CD14-positive monocyte (primary cell): ENCODE data around the gene PRKACG. TPM values are rescaled to one million over a fixed set of nuclear protein-coding genes. Genes with fewer than 3 reads are reported as not detected.
A peak's percentile ranks its signal among the peaks of the same experiment; 100 is the strongest.

ENCODE experiments used
- DNase-seq, 3 donors: peaks; one replicate each; pipeline ENCODE4 v3.0.0-alpha.2; 2011 to 2022
- H2AFZ ChIP-seq: 2 replicates; pipeline ENCODE4 v1.6.0; 2012; ENCODE audit warnings: mild to moderate bottlenecking, low read depth, low read length, inconsistent platforms; ENCODE audit not compliant: insufficient read depth, poor library complexity, severe bottlenecking
- H3K27ac ChIP-seq, 2 donors: 1 replicate in 1 of 2; 2 replicates in 1 of 2; pipeline ENCODE4 v1.5.1; 2012 to 2013; ENCODE audit warnings: low read length in 2 of 2, control low read depth in 1 of 2, inconsistent platforms in 1 of 2, low read depth in 1 of 2, mild to moderate bottlenecking in 1 of 2
- H3K27me3 ChIP-seq, 2 donors: one replicate each; pipeline versions ENCODE4 v1.6.0 to v1.6.1; 2011 to 2013; ENCODE audit warnings: low read length in 2 of 2; ENCODE audit not compliant: control insufficient read depth in 2 of 2, insufficient read depth in 2 of 2
- H3K36me3 ChIP-seq, 2 donors: replicated peaks in 1 of 2; 1 replicate in 1 of 2; 2 replicates in 1 of 2; pipeline versions ENCODE4 v1.5.1 to v1.6.1; 2012 to 2013; ENCODE audit warnings: low read length in 2 of 2, control low read depth in 1 of 2, inconsistent platforms in 1 of 2, mild to moderate bottlenecking in 1 of 2; ENCODE audit not compliant: insufficient read depth in 2 of 2, control insufficient read depth in 1 of 2
- H3K4me1 ChIP-seq, 2 donors: 1 replicate in 1 of 2; 2 replicates in 1 of 2; pipeline versions ENCODE4 v1.5.1 to v1.6.1; 2012 to 2013; ENCODE audit warnings: low read length in 2 of 2, control low read depth in 1 of 2, inconsistent platforms in 1 of 2, mild to moderate bottlenecking in 1 of 2, moderate library complexity in 1 of 2; ENCODE audit not compliant: insufficient read depth in 2 of 2, control insufficient read depth in 1 of 2
- H3K4me2 ChIP-seq: replicated peaks from 2 replicates; pipeline ENCODE3; 2012; ENCODE audit warnings: low read length, moderate library complexity, mild to moderate bottlenecking; ENCODE audit not compliant: poor library complexity, severe bottlenecking; ENCODE audit errors: extremely low read depth
- H3K4me3 ChIP-seq, 3 experiments: fragments of 200-600 bp in 1 of 3; sonication (generic) in 1 of 3; replicated peaks in 1 of 3; 1 replicate in 2 of 3; 2 replicates in 1 of 3; pipeline ENCODE4 v1.5.1; 2011 to 2013; ENCODE audit warnings: low read length in 3 of 3, mild to moderate bottlenecking in 3 of 3, control low read depth in 2 of 3, low read depth in 2 of 3, inconsistent platforms in 1 of 3, moderate library complexity in 1 of 3
- H3K79me2 ChIP-seq: 2 replicates; pipeline ENCODE4 v1.6.0; 2012; ENCODE audit warnings: mild to moderate bottlenecking, control low read depth, inconsistent platforms, low read length, moderate library complexity; ENCODE audit not compliant: insufficient read depth
- H3K9ac ChIP-seq: 2 replicates; pipeline ENCODE4 v1.6.0; 2017; ENCODE audit warnings: low read length, mild to moderate bottlenecking; ENCODE audit not compliant: insufficient read depth, poor library complexity, severe bottlenecking
- H3K9me3 ChIP-seq, 2 donors: replicated peaks in 1 of 2; 1 replicate in 1 of 2; 2 replicates in 1 of 2; pipeline versions ENCODE4 v1.5.1 to v1.6.1; 2012 to 2013; ENCODE audit warnings: low read length in 2 of 2, control low read depth in 1 of 2; ENCODE audit not compliant: control insufficient read depth in 1 of 2, insufficient read depth in 1 of 2
- H4K20me1 ChIP-seq: 2 replicates; pipeline ENCODE4 v1.6.0; 2012; ENCODE audit warnings: mild to moderate bottlenecking, low read length, control low read depth, moderate library complexity; ENCODE audit not compliant: insufficient read depth
- H3K27ac Mint-ChIP-seq, 7 donors: one replicate each; pipeline ENCODE4 v1.8.0; 2020; ENCODE audit warnings: mild to moderate bottlenecking in 7 of 7, mixed read lengths in 7 of 7, moderate library complexity in 6 of 7, inconsistent platforms in 2 of 7
- H3K27me3 Mint-ChIP-seq, 3 donors: one replicate each; pipeline ENCODE4 v1.8.0; 2021 to 2022; ENCODE audit warnings: low read depth in 3 of 3, mild to moderate bottlenecking in 3 of 3, mixed read lengths in 3 of 3, moderate library complexity in 3 of 3, inconsistent platforms in 1 of 3
- H3K36me3 Mint-ChIP-seq, 2 donors: one replicate each; pipeline ENCODE4 v1.8.0; 2020; ENCODE audit warnings: mixed read lengths in 2 of 2, inconsistent platforms in 1 of 2, mild to moderate bottlenecking in 1 of 2
- H3K4me1 Mint-ChIP-seq: one replicate; pipeline ENCODE4 v1.8.0; 2020; ENCODE audit warnings: mild to moderate bottlenecking, mixed read lengths
- H3K4me3 Mint-ChIP-seq, 2 donors: one replicate each; pipeline ENCODE4 v1.8.0; 2020; ENCODE audit warnings: mild to moderate bottlenecking in 2 of 2, mixed read lengths in 2 of 2, moderate library complexity in 1 of 2
- H3K9me3 Mint-ChIP-seq, 7 donors: one replicate each; pipeline ENCODE4 v1.8.0; 2020 to 2022; ENCODE audit warnings: mixed read lengths in 7 of 7, mild to moderate bottlenecking in 6 of 7, moderate library complexity in 6 of 7, inconsistent platforms in 2 of 7
- WGBS: methylation state at CpG from one replicate; pipeline ENCODE4 v1.1.5; 2013; ENCODE audit warnings: missing lambda C conversion rate; ENCODE audit not compliant: insufficient coverage; 5-methylcytosine and 5-hydroxymethylcytosine counted together
- intact Hi-C, 2 donors: fragments of 100-400 bp; cut with micrococcal nuclease; formaldehyde crosslinking; loops; one replicate each; pipeline versions ENCODE4 v1.15.0 to v1.15.1; 2023
- polyA plus RNA-seq, 3 donors: library from polyadenylated mRNA; depleted of rRNA in 1 of 3; unstranded in 2 of 3; stranded (reverse) in 1 of 3; fragments of 300-500 nt in 2 of 3; fragments of >200 nt in 1 of 3; fragmentation: Illumina TruSeq in 2 of 3; gene quantifications; 1 replicate in 2 of 3; 2 replicates in 1 of 3; pipeline ENCODE4 v1.2.3, GENCODE V29; 2012 to 2021
- TF ChIP-seq, protein P1 (sequence below): fragments of 200-600 bp; IDR thresholded peaks from one replicate; pipeline ENCODE4 v1.8.0; 2022; ENCODE audit warnings: antibody characterized with exemption, mild to moderate bottlenecking

The PRKACG gene
- polyA plus RNA-seq, 3 donors: not detected

DNA sequence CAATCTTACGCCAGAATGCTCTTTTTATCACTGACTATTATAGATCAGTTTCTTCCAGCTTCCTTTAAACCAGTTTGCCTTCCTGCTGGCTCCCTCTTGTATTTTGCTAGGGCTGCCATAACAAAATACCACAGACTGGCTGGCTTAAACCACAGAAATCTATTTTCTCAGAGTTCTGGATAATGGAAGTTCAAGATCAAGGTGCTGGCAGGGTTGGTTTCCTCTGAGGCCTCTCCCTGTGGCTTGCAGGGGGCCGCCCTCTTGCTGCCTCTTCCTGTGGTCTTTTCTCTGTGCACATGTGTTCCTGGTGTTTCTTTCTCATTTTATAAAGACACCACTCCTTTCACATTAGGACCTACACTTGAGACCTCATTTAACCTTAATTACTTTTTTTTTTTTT, 14.8 kb upstream of the PRKACG start:
- intact Hi-C loops: loop anchor here in 1 of 2 donors (10.0 kb wide), 1 partner anchor 444 kb away; no protein-coding TSS in a partner anchor
- H3K27ac Mint-ChIP-seq: no peak overlapping the region
- no peaks in the 10 kb centered on the region for H3K36me3 ChIP-seq
- H2AFZ ChIP-seq: peak overlapping the region; percentile 32
- no peaks in the 10 kb centered on the region for H3K36me3 Mint-ChIP-seq
- no peak overlapping the region for H3K4me2 ChIP-seq
- no peak for DNase-seq
- H3K9me3 ChIP-seq: peaks cover 0 to 6% of the 10 kb centered on the region in 2 donors
- no peak overlapping the region for H3K27ac ChIP-seq
- 23% methylated on average over 2 of the region's 2 CpGs for WGBS
- no peak overlapping the region for H3K9ac ChIP-seq
- no peaks in the 10 kb centered on the region for H4K20me1 ChIP-seq
- no peaks in the 10 kb centered on the region for H3K27me3 ChIP-seq
- peaks cover 14% of the 10 kb centered on the region for H3K4me1 Mint-ChIP-seq
- H3K9me3 Mint-ChIP-seq: peaks cover 0 to 11% (median 8%) of the 10 kb centered on the region in 7 donors
- no peaks in the 10 kb centered on the region for H3K79me2 ChIP-seq
- peaks cover 0 to 5% (median 0%) of the 10 kb centered on the region in 3 donors for H3K27me3 Mint-ChIP-seq
- H3K4me3 Mint-ChIP-seq: peak overlapping the region in 1 of 2 donors; percentile 43
- TF ChIP-seq, protein P1, sequence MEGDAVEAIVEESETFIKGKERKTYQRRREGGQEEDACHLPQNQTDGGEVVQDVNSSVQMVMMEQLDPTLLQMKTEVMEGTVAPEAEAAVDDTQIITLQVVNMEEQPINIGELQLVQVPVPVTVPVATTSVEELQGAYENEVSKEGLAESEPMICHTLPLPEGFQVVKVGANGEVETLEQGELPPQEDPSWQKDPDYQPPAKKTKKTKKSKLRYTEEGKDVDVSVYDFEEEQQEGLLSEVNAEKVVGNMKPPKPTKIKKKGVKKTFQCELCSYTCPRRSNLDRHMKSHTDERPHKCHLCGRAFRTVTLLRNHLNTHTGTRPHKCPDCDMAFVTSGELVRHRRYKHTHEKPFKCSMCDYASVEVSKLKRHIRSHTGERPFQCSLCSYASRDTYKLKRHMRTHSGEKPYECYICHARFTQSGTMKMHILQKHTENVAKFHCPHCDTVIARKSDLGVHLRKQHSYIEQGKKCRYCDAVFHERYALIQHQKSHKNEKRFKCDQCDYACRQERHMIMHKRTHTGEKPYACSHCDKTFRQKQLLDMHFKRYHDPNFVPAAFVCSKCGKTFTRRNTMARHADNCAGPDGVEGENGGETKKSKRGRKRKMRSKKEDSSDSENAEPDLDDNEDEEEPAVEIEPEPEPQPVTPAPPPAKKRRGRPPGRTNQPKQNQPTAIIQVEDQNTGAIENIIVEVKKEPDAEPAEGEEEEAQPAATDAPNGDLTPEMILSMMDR: no peak
- H3K4me1 ChIP-seq: no peaks in the 10 kb centered on the region
- H3K4me3 ChIP-seq: no peak overlapping the region

GRCh38 chr9:69027355-69028097, 13.6 kb upstream of the PRKACG start:
- WGBS: no CpG with 5 or more reads among the region's 5 CpGs
- H3K27ac ChIP-seq: no peak overlapping the region
- Mint-ChIP-seq H3K4me1 (peaks cover 14% of the 10 kb centered on the region), H3K4me3 (no peak overlapping the region), H3K27me3 (peaks cover 0 to 5% (median 3%) of the 10 kb centered on the region in 3 donors), H3K36me3 (no peaks in the 10 kb centered on the region), H3K9me3 (peaks cover 0 to 11% (median 8%) of the 10 kb centered on the region in 7 donors), H3K27ac (no peak overlapping the region)
- TF ChIP-seq, protein P1: peak; percentile 88
- no peak overlapping the region for H3K4me3 ChIP-seq
- H3K9ac ChIP-seq: no peak overlapping the region
- intact Hi-C loops: loop anchor here in 1 of 2 donors (10.0 kb wide), 1 partner anchor 443 kb away; no protein-coding TSS in a partner anchor
- no peaks in the 10 kb centered on the region for H3K27me3 ChIP-seq
- no peaks in the 10 kb centered on the region for H3K4me1 ChIP-seq
- no peaks in the 10 kb centered on the region for H4K20me1 ChIP-seq
- H3K36me3 ChIP-seq: no peaks in the 10 kb centered on the region
- no peaks in the 10 kb centered on the region for H3K79me2 ChIP-seq
- peak; percentile 37 to 62 (median 60) for DNase-seq
- H3K4me2 ChIP-seq: no peak overlapping the region
- H3K9me3 ChIP-seq: peaks cover 0 to 6% of the 10 kb centered on the region in 2 donors
- H2AFZ ChIP-seq: no peak overlapping the region
